Ascending aorta (tissue), 2 donors: Measurements from ENCODE around the gene KRTAP5-10. TPM values are rescaled to one million over a fixed set of nuclear protein-coding genes. Genes with fewer than 3 reads are reported as not detected.
"Not testable (repeated sequence)": the region's sequence is repeated elsewhere in the genome, so short reads cannot be mapped to it uniquely, and the experiment has no call there.

ENCODE experiments used
- DNase-seq, 2 donors: peaks; one replicate each; pipeline ENCODE4 v3.0.0-alpha.2; 2019; ENCODE audit warnings: low spot score in 2 of 2
- H3K27ac ChIP-seq, 2 donors: fragments of 200-600 bp; sonication (generic); one replicate each; pipeline ENCODE4 v1.5.1; 2016 to 2017; ENCODE audit warnings: mild to moderate bottlenecking in 1 of 2
- H3K27me3 ChIP-seq: fragments of 200-600 bp; sonication (generic); one replicate; pipeline ENCODE4 v1.5.1; 2017
- H3K36me3 ChIP-seq, 2 donors: fragments of 200-600 bp; sonication (generic); one replicate each; pipeline ENCODE4 v1.5.1; 2016
- H3K4me1 ChIP-seq, 2 donors: fragments of 200-600 bp; sonication (generic); one replicate each; pipeline ENCODE4 v1.5.1; 2016 to 2017; ENCODE audit warnings: mild to moderate bottlenecking in 1 of 2
- H3K4me3 ChIP-seq, 2 donors: fragments of 200-600 bp; sonication (generic); one replicate each; pipeline ENCODE4 v1.5.1; 2016 to 2017; ENCODE audit warnings: mild to moderate bottlenecking in 1 of 2
- H3K9me3 ChIP-seq, 2 donors: fragments of 200-600 bp; sonication (generic); one replicate each; pipeline ENCODE4 v1.5.1; 2016
- intact Hi-C: fragments of 100-400 bp; cut with DNase I; formaldehyde crosslinking; loops from one replicate; pipeline ENCODE4 v1.15.1; 2023
- total RNA-seq: library from RNA; depleted of rRNA; stranded (reverse); fragments of >200 nt; gene quantifications from one replicate; pipeline ENCODE4 v1.1.0, GENCODE V29; 2016
- TF ChIP-seq, protein P1 (sequence below), 3 experiments: fragments of 200-600 bp in 2 of 3; fragments of 450-650 bp in 1 of 3; sonication (generic) in 2 of 3; IDR thresholded peaks; one replicate each; pipeline ENCODE4 v1.5.1; 2016 to 2019; ENCODE audit warnings: antibody characterized with exemption in 3 of 3, mild to moderate bottlenecking in 1 of 3, moderate library complexity in 1 of 3

KRTAP5-10 gene
- total RNA-seq, 1 donor from 2014 or later = not detected

DNA sequence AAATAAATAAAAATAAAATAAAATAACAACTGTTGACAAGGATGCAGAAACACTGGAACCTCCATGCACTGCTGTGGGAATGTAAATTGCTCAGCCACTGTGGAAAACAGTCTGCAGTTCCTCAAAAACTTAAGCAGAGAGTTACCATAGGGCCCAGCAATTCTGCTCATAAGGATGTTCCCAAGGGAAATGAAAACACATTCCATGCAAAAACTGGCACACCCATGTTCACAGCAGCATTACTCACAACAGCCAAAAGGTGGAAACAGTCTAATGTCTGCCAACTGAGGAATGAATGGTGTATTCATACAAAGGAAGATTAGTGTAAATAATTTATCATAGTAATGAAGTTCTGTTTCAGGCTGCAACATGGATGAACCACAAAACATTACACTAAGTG, 3.2 kb upstream of the KRTAP5-10 start:
- H3K36me3 ChIP-seq = no peaks in the 10 kb centered on the region
- DNase-seq = no peak
- intact Hi-C loops = no loop called here
- H3K27me3 ChIP-seq = no peaks in the 10 kb centered on the region
- H3K4me3 ChIP-seq = no peak overlapping the region
- TF ChIP-seq, protein P1, sequence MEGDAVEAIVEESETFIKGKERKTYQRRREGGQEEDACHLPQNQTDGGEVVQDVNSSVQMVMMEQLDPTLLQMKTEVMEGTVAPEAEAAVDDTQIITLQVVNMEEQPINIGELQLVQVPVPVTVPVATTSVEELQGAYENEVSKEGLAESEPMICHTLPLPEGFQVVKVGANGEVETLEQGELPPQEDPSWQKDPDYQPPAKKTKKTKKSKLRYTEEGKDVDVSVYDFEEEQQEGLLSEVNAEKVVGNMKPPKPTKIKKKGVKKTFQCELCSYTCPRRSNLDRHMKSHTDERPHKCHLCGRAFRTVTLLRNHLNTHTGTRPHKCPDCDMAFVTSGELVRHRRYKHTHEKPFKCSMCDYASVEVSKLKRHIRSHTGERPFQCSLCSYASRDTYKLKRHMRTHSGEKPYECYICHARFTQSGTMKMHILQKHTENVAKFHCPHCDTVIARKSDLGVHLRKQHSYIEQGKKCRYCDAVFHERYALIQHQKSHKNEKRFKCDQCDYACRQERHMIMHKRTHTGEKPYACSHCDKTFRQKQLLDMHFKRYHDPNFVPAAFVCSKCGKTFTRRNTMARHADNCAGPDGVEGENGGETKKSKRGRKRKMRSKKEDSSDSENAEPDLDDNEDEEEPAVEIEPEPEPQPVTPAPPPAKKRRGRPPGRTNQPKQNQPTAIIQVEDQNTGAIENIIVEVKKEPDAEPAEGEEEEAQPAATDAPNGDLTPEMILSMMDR (IDR thresholded peaks at IDR 0.05) = no peak
- H3K27ac ChIP-seq = no peak overlapping the region
- no peaks in the 10 kb centered on the region for H3K9me3 ChIP-seq
- no peaks in the 10 kb centered on the region for H3K4me1 ChIP-seq

DNA sequence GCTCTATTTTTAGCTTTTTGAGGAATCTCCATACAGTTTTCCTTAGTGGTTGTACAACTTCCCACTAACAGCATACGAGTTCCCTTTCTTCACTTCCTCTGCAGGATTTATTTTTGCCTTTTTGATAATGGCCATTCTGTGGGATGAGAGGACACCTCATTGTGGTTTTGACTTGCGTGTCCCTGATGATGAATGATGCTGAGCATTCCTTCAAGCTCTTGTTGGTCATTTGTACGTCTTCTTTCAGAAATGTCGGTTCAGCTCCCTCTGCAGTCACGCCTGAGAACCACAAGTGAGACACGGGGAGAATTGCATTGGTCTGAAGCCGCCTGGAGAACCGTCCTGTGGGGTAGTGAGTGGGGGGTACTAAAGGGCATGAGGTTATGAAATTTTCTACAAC, 2.0 kb upstream of the KRTAP5-10 start:
- TF ChIP-seq, protein P1 (IDR thresholded peaks at IDR 0.05) = no peak
- Histone ChIP-seq H3K36me3 (no peaks in the 10 kb centered on the region), H3K27me3 (no peaks in the 10 kb centered on the region), H3K4me3 (no peak overlapping the region), H3K27ac (no peak overlapping the region), H3K4me1 (no peaks in the 10 kb centered on the region), H3K9me3 (no peaks in the 10 kb centered on the region)
- intact Hi-C loops = no loop called here
- DNase-seq = no peak

DNA sequence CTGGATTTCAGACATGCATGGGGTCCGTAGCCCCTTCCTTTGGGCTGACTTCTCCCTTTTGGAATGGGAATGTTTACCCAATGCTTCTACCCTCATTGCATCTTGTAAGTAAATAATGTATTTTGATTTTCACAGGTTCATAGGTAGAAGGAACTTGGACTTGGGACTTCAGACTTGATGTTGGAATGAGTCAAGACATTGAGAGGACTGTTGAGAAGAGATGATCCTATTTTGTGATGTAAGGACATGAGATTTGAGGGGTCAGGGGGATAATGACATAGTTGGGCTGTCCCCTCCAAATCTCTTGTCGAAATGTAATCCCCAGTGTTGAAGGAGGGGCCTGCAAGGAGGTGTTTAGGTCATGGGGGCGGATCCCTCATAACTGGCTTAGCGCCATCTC, 933 bp upstream of the KRTAP5-10 start:
- Histone ChIP-seq H3K36me3 (no peaks in the 10 kb centered on the region), H3K9me3 (no peaks in the 10 kb centered on the region), H3K4me1 (no peaks in the 10 kb centered on the region), H3K27ac (no peak overlapping the region), H3K4me3 (no peak overlapping the region), H3K27me3 (no peaks in the 10 kb centered on the region)
- TF ChIP-seq, protein P1 (IDR thresholded peaks at IDR 0.05) = no peak
- DNase-seq = no peak
- intact Hi-C loops = no loop called here

DNA sequence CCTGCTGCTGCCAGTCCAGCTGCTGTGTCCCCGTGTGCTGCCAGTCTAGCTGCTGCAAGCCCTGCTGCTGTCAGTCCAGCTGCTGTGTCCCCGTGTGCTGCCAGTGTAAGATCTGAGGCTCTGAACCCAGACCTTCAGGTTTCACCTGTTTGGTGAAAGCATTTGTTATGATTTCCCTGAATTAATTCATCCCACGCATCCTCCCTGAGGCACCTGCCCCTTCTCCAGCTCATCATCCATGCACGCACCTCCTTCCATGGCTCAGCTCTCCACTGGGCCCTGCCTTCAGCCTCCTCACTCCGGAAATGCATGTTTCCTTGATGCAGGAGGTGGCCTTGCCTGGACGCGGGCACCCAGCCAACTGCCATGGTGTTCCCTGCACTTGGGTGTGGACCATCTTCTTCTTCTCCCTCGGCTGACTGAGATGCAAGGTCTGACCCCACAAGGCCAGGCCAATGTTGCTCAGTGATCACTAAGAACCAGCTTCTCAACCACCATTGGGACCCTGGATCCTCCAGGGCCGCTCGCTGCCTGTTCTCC, 788 bp downstream of the KRTAP5-10 start:
- Histone ChIP-seq H3K36me3 (no peaks in the 10 kb centered on the region), H3K4me3 (no peak overlapping the region), H3K9me3 (no peaks in the 10 kb centered on the region), H3K4me1 (no peaks in the 10 kb centered on the region), H3K27ac (no peak overlapping the region), H3K27me3 (no peaks in the 10 kb centered on the region)
- TF ChIP-seq, protein P1 (IDR thresholded peaks at IDR 0.05) = no peak
- intact Hi-C loops = no loop called here
- DNase-seq = no peak

DNA sequence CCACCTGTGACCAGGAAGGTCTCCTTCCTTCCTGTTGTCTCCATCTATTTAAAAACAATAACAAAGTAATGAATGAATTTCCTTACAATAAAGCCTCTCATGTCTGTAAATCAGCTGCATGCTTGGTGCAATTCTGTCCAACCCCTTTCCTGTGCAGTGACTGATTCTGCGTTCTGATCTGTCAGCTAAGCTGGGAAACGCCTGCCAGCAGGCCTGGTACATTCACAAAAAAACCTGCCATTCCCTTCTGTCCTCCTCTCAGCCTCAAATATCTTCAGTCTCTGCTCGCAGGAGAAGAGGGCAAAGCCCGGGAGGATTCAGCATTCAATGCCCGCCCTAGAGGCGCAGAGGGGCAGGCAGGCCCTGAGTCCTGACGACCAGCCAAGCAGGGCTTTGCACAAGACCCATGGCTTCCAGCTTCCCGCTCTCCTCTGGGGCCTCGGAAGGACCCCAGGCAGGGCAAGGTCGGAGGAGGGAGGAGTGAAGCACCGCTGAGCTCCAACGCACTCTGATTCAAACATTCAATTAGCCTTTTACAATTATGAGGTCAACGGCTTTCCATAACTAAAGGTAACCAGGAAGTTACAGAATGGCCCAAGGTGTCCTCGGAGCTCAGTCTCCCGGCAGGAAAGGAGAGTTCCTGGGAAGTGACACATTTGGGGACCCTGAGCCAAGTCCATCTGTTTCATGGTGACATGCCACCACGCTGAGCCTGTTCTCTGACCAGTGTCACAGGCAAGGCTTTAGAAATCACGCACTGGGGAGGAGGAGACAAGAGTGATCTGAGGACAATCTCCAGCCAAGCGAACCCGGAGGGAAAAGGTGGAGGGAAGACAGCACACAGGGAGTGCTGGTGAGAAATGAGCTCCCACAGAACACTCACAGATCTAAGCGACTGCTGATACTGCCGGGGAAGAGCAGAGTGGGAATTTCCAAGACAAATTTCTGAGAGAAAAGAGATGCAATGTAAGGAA, 1.6 kb downstream of the KRTAP5-10 start:
- H3K9me3 ChIP-seq, DNase-seq: not testable (repeated sequence)

DNA sequence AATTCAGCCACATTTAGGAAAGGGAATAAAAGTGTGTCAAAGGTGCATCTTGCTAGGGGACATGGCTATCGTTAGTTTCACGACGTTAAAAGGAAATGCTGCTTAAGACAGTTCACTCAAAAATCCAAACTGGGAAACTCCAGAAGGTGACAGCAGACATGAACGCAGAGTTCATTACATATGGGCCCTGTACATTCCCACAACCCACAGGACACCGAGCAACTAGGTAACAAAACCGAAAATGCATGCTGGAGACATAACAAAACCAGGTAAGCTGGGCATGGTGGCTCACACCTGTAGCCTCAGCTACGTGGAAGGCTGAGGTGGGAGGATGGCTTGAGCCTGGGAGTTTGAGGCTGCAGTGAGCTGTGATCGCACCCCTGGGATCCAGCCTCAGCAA, 2.3 kb downstream of the KRTAP5-10 start:
- H3K36me3 ChIP-seq, H3K4me3 ChIP-seq, H3K4me1 ChIP-seq, H3K27me3 ChIP-seq, intact Hi-C loops, H3K9me3 ChIP-seq, H3K27ac ChIP-seq, DNase-seq: not testable (repeated sequence)

More for the DNA sequence above, 1.6 kb downstream of the KRTAP5-10 start:
- intact Hi-C loops, H3K4me1 ChIP-seq, H3K27me3 ChIP-seq, H3K36me3 ChIP-seq, H3K27ac ChIP-seq, H3K4me3 ChIP-seq: not testable (repeated sequence)
